Keratinocyte (primary cell): ENCODE data around the gene B3GAT3.

Source experiments
- EZH2 ChIP-seq: IDR thresholded peaks from one replicate; pipeline ENCODE4 v1.6.1; 2012; ENCODE audit warnings: inconsistent platforms, mild to moderate bottlenecking, low read length, moderate library complexity
- TF ChIP-seq, protein P1 (sequence below), 3 experiments: IDR thresholded peaks in 1 of 3; conservative IDR thresholded peaks in 1 of 3; optimal IDR thresholded peaks in 1 of 3; 2 replicates in 2 of 3; 3 replicates in 1 of 3; pipeline versions ENCODE3 to v1.5.1; 2011; ENCODE audit warnings: low read length in 3 of 3, mild to moderate bottlenecking in 3 of 3, moderate library complexity in 2 of 3, control low read depth in 1 of 3, inconsistent platforms in 1 of 3; ENCODE audit not compliant: insufficient read depth in 2 of 3; ENCODE audit errors: extremely low read depth in 1 of 3

DNA sequence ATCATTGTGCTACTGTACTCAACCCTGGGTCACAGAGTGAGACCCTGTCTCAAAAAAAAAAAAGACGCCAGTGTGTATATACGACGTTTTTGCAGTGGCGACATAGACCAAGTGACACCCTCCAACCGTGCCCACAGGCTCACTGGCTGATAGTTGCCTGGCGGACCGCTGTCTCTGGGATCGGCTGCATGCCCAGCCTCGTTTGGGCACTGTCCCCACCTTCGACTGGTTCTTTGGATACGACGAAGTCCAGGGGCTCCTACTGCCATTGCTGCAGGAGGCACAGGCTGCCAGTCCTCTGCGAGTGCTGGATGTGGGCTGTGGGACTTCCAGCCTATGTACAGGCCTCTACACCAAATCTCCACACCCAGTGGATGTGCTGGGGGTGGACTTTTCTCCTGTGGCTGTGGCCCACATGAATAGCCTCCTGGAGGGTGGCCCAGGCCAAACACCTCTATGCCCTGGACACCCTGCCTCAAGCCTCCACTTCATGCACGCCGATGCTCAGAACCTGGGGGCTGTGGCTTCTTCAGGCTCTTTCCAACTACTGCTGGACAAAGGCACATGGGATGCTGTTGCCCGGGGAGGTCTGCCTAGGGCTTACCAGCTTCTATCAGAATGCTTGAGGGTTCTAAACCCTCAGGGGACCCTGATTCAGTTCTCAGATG, 44.6 kb upstream of the B3GAT3 start:
- TF ChIP-seq, protein P1, sequence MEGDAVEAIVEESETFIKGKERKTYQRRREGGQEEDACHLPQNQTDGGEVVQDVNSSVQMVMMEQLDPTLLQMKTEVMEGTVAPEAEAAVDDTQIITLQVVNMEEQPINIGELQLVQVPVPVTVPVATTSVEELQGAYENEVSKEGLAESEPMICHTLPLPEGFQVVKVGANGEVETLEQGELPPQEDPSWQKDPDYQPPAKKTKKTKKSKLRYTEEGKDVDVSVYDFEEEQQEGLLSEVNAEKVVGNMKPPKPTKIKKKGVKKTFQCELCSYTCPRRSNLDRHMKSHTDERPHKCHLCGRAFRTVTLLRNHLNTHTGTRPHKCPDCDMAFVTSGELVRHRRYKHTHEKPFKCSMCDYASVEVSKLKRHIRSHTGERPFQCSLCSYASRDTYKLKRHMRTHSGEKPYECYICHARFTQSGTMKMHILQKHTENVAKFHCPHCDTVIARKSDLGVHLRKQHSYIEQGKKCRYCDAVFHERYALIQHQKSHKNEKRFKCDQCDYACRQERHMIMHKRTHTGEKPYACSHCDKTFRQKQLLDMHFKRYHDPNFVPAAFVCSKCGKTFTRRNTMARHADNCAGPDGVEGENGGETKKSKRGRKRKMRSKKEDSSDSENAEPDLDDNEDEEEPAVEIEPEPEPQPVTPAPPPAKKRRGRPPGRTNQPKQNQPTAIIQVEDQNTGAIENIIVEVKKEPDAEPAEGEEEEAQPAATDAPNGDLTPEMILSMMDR (optimal IDR thresholded peaks at IDR 0.05 in 1 of 3, IDR thresholded peaks at IDR 0.05 in 1 of 3, conservative IDR thresholded peaks at IDR 0.05 in 1 of 3; ENCODE audit: extremely low read depth in 1 of 3, insufficient read depth in 2 of 3, low read length in 3 of 3): no peak
- TF ChIP-seq EZH2: no peak
